GM12878 (cell line): ENCODE data around the gene PRADC1. TPM values are rescaled to one million over a fixed set of nuclear protein-coding genes. Genes with fewer than 3 reads are reported as not detected.

ENCODE experiments used
- ATAC-seq: fragments of 200-7000 bp; cut with Tn5 transposase; 3 replicates; pipeline ENCODE4 v1.9.1; 2020; ENCODE audit warnings: mild to moderate bottlenecking, moderate library complexity
- BruUV-seq: library from RNA; stranded (reverse); fragments of 400-500 nt; replicated peaks from 2 replicates; lab custom pipeline; 2021; lab: Mats Ljungman, UMichigan
- CTCF ChIA-PET: fragments of 300-600 bp; sonication (Branson Sonifier 250); formaldehyde crosslinking; extraction: SDS; loops from one replicate; lab custom pipeline; 2021; ENCODE audit warnings: inconsistent platforms; lab: Yijun Ruan, JAX
- POLR2A ChIA-PET: fragments of 350-600 bp; formaldehyde crosslinking; extraction: SDS; loops from one replicate; lab custom pipeline; 2021; ENCODE audit warnings: inconsistent platforms; lab: Charles Lee
- RAD21 ChIA-PET: fragments of 300-600 bp; sonication (Branson Sonifier 250); formaldehyde crosslinking; loops from one replicate; lab custom pipeline; 2023; ENCODE audit warnings: antibody characterized with exemption; ENCODE audit not compliant: unreplicated experiment; lab: Charles Lee
- SMC1A ChIA-PET: fragments of 300-600 bp; sonication (Branson Sonifier 250); formaldehyde crosslinking; loops from one replicate; lab custom pipeline; 2023; ENCODE audit not compliant: unreplicated experiment, uncharacterized antibody; lab: Charles Lee
- DNase-seq: peaks from one replicate; pipeline ENCODE4 v3.0.0-alpha.2; 2011; ENCODE audit warnings: low read depth, low spot score
- FAIRE-seq: peaks from 3 replicates; lab custom pipeline; 2011; peaks lifted over from hg19 to GRCh38; lab: Jason Lieb, UNC
- H2AFZ ChIP-seq: 2 replicates; pipeline ENCODE4 v1.6.0; 2011; ENCODE audit warnings: low read depth, low read length, control low read depth; ENCODE audit not compliant: control insufficient read depth
- H3K27ac ChIP-seq: 2 replicates; pipeline ENCODE4 v1.5.1; 2011; ENCODE audit warnings: control low read depth; ENCODE audit not compliant: control insufficient read depth, insufficient read depth
- H3K27me3 ChIP-seq, 2 experiments: replicated peaks in 1 of 2; 2 replicates each; pipeline versions ENCODE4 v1.6.0 to v1.6.1; 2011; ENCODE audit warnings: low read length in 1 of 2; ENCODE audit not compliant: control insufficient read depth in 2 of 2, insufficient read depth in 2 of 2
- H3K36me3 ChIP-seq, 2 experiments: 2 replicates each; pipeline ENCODE4 v1.5.1; 2011; ENCODE audit warnings: low read length in 1 of 2; ENCODE audit not compliant: control insufficient read depth in 2 of 2, insufficient read depth in 2 of 2
- H3K4me1 ChIP-seq: 2 replicates; pipeline ENCODE4 v1.6.1; 2011; ENCODE audit warnings: mild to moderate bottlenecking, low read length, moderate library complexity, mixed read lengths; ENCODE audit not compliant: control insufficient read depth, insufficient read depth
- H3K4me2 ChIP-seq: 2 replicates; pipeline ENCODE4 v1.6.0; 2011; ENCODE audit warnings: control low read depth; ENCODE audit not compliant: control insufficient read depth, insufficient read depth
- H3K4me3 ChIP-seq: fragments of 200-600 bp; sonication (generic); 2 replicates; pipeline ENCODE4 v1.5.1; 2016
- H3K79me2 ChIP-seq: 2 replicates; pipeline ENCODE4 v1.6.0; 2011; ENCODE audit warnings: low read length; ENCODE audit not compliant: control insufficient read depth, insufficient read depth
- H3K9ac ChIP-seq: 2 replicates; pipeline ENCODE4 v1.8.0; 2011; ENCODE audit warnings: low read length, control low read depth, mixed read lengths; ENCODE audit not compliant: control insufficient read depth, insufficient read depth
- H3K9me3 ChIP-seq: replicated peaks from 3 replicates; pipeline ENCODE4 v1.5.1; 2011; ENCODE audit warnings: mild to moderate bottlenecking, low read length; ENCODE audit not compliant: control insufficient read depth, insufficient read depth
- H4K20me1 ChIP-seq: 2 replicates; pipeline ENCODE4 v1.6.0; 2011; ENCODE audit not compliant: control insufficient read depth, insufficient read depth
- BMI1 ChIP-seq: fragments of 450-650 bp; IDR thresholded peaks from 2 replicates; pipeline ENCODE4 v1.6.1; 2016; ENCODE audit warnings: mild to moderate bottlenecking, moderate library complexity, borderline replicate concordance
- EED ChIP-seq: sonication (generic); IDR thresholded peaks from 2 replicates; pipeline ENCODE4 v1.6.1; 2016; ENCODE audit warnings: antibody characterized with exemption, low read depth
- ELK1 ChIP-seq: IDR thresholded peaks from 2 replicates; pipeline ENCODE4 v1.6.1; 2012; ENCODE audit warnings: low read depth, low read length, improper control_type of control experiment
- IKZF2 ChIP-seq, 2 experiments: fragments of 450-650 bp; IDR thresholded peaks; 2 replicates each; pipeline ENCODE4 v1.6.1; 2017; ENCODE audit warnings: mild to moderate bottlenecking in 2 of 2, moderate library complexity in 2 of 2
- IRF4 ChIP-seq: IDR thresholded peaks from 2 replicates; pipeline ENCODE4 v1.6.1; 2011; ENCODE audit warnings: low read depth, low read length
- KDM1A ChIP-seq: fragments of 200-600 bp; sonication (generic); IDR thresholded peaks from 2 replicates; pipeline ENCODE4 v1.6.1; 2016; ENCODE audit warnings: borderline replicate concordance
- MTA2 ChIP-seq: fragments of 450-650 bp; IDR thresholded peaks from 2 replicates; pipeline ENCODE4 v1.6.1; 2016; ENCODE audit warnings: low read depth, mild to moderate bottlenecking, moderate library complexity
- NFYA ChIP-seq: IDR thresholded peaks from 2 replicates; pipeline ENCODE4 v1.6.1; 2011; ENCODE audit warnings: low read depth, mild to moderate bottlenecking, low read length, improper control_type of control experiment, borderline replicate concordance
- PAX5 ChIP-seq: IDR thresholded peaks from 2 replicates; pipeline ENCODE4 v1.6.1; 2011; ENCODE audit warnings: low read depth, low read length, borderline replicate concordance
- POLR2AphosphoS2 ChIP-seq: IDR thresholded peaks from 2 replicates; pipeline ENCODE4 v1.6.1; 2011; ENCODE audit warnings: low read depth, mild to moderate bottlenecking, low read length, improper control_type of control experiment, moderate library complexity
- RELA ChIP-seq: fragments of 450-650 bp; IDR thresholded peaks from 2 replicates; pipeline ENCODE4 v1.8.0; 2014; ENCODE audit warnings: borderline replicate concordance; ENCODE audit not compliant: partially characterized antibody
- RUNX3 ChIP-seq: IDR thresholded peaks from 2 replicates; pipeline ENCODE4 v1.6.1; 2012; ENCODE audit warnings: low read length, inconsistent platforms
- SREBF1 ChIP-seq: IDR thresholded peaks from 2 replicates; pipeline ENCODE4 v1.6.1; 2012; ENCODE audit warnings: mild to moderate bottlenecking, low read length
- SREBF2 ChIP-seq: IDR thresholded peaks from 2 replicates; pipeline ENCODE4 v1.6.1; 2012; ENCODE audit warnings: mild to moderate bottlenecking, low read length
- TCF12 ChIP-seq: IDR thresholded peaks from 2 replicates; pipeline ENCODE4 v1.6.1; 2011; ENCODE audit warnings: low read depth, mild to moderate bottlenecking, low read length
- TCF3 ChIP-seq: IDR thresholded peaks from 2 replicates; pipeline ENCODE4 v1.6.1; 2012; ENCODE audit warnings: low read depth, mild to moderate bottlenecking, low read length, borderline replicate concordance; ENCODE audit not compliant: insufficient read depth
- WGBS: methylation state at CpG from one replicate; pipeline ENCODE4 v1.1.6; 2016; ENCODE audit warnings: low lambda C conversion rate; ENCODE audit not compliant: insufficient replicate concordance, insufficient coverage; ENCODE audit errors: missing lambda C conversion rate; 5-methylcytosine and 5-hydroxymethylcytosine counted together
- in situ Hi-C: fragments of 300-500 bp; cut with MboI; formaldehyde crosslinking; loops from 9 replicates; pipeline ENCODE4 v1.14.3; 2018; ENCODE audit warnings: mixed read lengths
- intact Hi-C: fragments of 100-400 bp; cut with micrococcal nuclease; formaldehyde crosslinking; loops from one replicate; pipeline ENCODE4 v1.14.2; 2022; ENCODE audit not compliant: unreplicated experiment
- polyA plus RNA-seq, 11 experiments: library from polyadenylated mRNA; depleted of rRNA in 4 of 11; unstranded in 6 of 11; stranded (reverse) in 5 of 11; fragments of >200 nt; fragmentation: Nextera tagmentation in 4 of 11; fragmentation: Illumina TruSeq in 1 of 11; extraction: Ambion mirVana in 4 of 11; extraction: Trizol in 1 of 11; gene quantifications; 1 replicate in 1 of 11; 2 replicates in 10 of 11; pipeline versions ENCODE4 v1.2.1 to v1.2.3, GENCODE V29; 2011 to 2016; ENCODE audit warnings: inconsistent platforms in 2 of 11, missing spikeins in 2 of 11, low read depth in 1 of 11
- total RNA-seq, 4 experiments: library from RNA; depleted of rRNA in 3 of 4; stranded (reverse); fragments of >200 nt in 3 of 4; fragmentation: Illumina TruSeq in 1 of 4; extraction: Trizol in 1 of 4; gene quantifications; 2 replicates each; pipeline versions ENCODE4 v1.2.1 to v1.2.3, GENCODE V29; 2013 to 2021
- TF ChIP-seq, protein P1 (sequence below): IDR thresholded peaks from 2 replicates; pipeline ENCODE4 v1.6.1; 2012; ENCODE audit warnings: low read depth, low read length, improper control_type of control experiment
- TF ChIP-seq, protein P2 (sequence below): fragments of 450-650 bp; formaldehyde crosslinking; IDR thresholded peaks from 2 replicates; pipeline ENCODE4 v1.5.0; 2022; ENCODE audit warnings: mild to moderate bottlenecking, missing genetic modification characterization

The PRADC1 gene
- total and polyA plus RNA-seq, 10 of the 15 experiments (the other 5 are each of a cell fraction or from before 2014, with no cell fraction given) = 3.7 to 39.0 (median 13.8) TPM

- TF ChIP-seq MTA2 = no peak
- TF ChIP-seq PAX5 = no peak
- no peak for TF ChIP-seq SREBF1
- no peak for TF ChIP-seq RELA
- no peak for TF ChIP-seq EED
Observed at GRCh38 chr2:73250872-73251846, 18.1 kb upstream of the PRADC1 start (continued).

DNA sequence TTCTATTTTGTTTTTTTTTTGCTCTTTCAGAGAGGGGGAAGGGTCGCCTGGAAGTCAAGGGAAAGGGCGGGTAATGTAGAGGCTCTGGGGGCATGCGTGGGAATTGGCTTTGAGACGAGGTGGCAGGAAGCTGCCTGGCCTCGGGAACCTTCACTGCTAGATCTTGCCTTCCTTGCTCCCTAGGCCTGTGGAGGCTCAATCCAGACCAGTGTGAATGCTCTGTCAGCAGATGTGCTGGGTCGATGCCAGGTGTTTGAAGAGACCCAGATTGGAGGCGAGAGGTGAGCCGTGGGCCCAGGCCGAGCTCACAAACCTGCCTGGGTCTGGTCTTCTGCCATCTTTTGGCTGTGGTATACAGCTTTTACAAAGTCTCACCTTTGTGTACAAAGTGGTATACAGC is 16.6 kb upstream of the PRADC1 start:
- WGBS = 89% methylated on average over 9 of the region's 9 CpGs
- intact Hi-C loops = no loop called here
- no peak overlapping the region for H2AFZ ChIP-seq
- no peak overlapping the region for H3K27ac ChIP-seq
- CTCF ChIA-PET = interaction anchor here (0.6 to 1.6 kb wide), 3 partner anchors 10 to 215 kb away, joined by 3 read pairs; no protein-coding TSS in a partner anchor
- POLR2A ChIA-PET = interaction anchor here (0.8 kb wide), 1 partner anchor 10 kb away, joined by 3 read pairs; no protein-coding TSS in a partner anchor
- H3K79me2 ChIP-seq = no peaks in the 10 kb centered on the region; the same call in 1 of the 2 replicates
- no peak for DNase-seq
- in situ Hi-C loops = no loop called here
- FAIRE-seq = no peak
- no peak overlapping the region for H3K9ac ChIP-seq
- RAD21 ChIA-PET = no interaction called here
- peaks cover 47 to 58% of the 10 kb centered on the region in 2 experiments for H3K36me3 ChIP-seq
- no peaks in the 10 kb centered on the region for H3K4me1 ChIP-seq
- BruUV-seq = no TSS peak
- no peak for ATAC-seq
- H3K9me3 ChIP-seq = no peaks in the 10 kb centered on the region
- H4K20me1 ChIP-seq = no peaks in the 10 kb centered on the region; the same call in 1 of the 2 replicates
- no peaks in the 10 kb centered on the region for H3K27me3 ChIP-seq
- no peak overlapping the region for H3K4me3 ChIP-seq
- no peak overlapping the region for H3K4me2 ChIP-seq
- SMC1A ChIA-PET = interaction anchor here (0.6 to 1.7 kb wide), 3 partner anchors 10 to 121 kb away, joined by 3 to 4 read pairs (median 3); no protein-coding TSS in a partner anchor
- TF ChIP-seq ELK1 (no peak), KDM1A (no peak), RUNX3 (no peak), POLR2AphosphoS2 (no peak), NFYA (no peak), IKZF2 (IDR thresholded peaks at IDR 0.05) (no peak), SREBF2 (no peak), TCF3 (no peak), IRF4 (no peak), TCF12 (no peak), BMI1 (no peak)
- TF ChIP-seq, protein P1, sequence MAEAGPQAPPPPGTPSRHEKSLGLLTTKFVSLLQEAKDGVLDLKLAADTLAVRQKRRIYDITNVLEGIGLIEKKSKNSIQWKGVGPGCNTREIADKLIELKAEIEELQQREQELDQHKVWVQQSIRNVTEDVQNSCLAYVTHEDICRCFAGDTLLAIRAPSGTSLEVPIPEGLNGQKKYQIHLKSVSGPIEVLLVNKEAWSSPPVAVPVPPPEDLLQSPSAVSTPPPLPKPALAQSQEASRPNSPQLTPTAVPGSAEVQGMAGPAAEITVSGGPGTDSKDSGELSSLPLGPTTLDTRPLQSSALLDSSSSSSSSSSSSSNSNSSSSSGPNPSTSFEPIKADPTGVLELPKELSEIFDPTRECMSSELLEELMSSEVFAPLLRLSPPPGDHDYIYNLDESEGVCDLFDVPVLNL = no peak
- TF ChIP-seq, protein P2, sequence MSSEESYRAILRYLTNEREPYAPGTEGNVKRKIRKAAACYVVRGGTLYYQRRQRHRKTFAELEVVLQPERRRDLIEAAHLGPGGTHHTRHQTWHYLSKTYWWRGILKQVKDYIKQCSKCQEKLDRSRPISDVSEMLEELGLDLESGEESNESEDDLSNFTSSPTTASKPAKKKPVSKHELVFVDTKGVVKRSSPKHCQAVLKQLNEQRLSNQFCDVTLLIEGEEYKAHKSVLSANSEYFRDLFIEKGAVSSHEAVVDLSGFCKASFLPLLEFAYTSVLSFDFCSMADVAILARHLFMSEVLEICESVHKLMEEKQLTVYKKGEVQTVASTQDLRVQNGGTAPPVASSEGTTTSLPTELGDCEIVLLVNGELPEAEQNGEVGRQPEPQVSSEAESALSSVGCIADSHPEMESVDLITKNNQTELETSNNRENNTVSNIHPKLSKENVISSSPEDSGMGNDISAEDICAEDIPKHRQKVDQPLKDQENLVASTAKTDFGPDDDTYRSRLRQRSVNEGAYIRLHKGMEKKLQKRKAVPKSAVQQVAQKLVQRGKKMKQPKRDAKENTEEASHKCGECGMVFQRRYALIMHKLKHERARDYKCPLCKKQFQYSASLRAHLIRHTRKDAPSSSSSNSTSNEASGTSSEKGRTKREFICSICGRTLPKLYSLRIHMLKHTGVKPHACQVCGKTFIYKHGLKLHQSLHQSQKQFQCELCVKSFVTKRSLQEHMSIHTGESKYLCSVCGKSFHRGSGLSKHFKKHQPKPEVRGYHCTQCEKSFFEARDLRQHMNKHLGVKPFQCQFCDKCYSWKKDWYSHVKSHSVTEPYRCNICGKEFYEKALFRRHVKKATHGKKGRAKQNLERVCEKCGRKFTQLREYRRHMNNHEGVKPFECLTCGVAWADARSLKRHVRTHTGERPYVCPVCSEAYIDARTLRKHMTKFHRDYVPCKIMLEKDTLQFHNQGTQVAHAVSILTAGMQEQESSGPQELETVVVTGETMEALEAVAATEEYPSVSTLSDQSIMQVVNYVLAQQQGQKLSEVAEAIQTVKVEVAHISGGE (CRISPR knock-in tag) = no peak
